ENCODE measurements around the gene CD248. TPM values are rescaled to one million over a fixed set of nuclear protein-coding genes. Genes with fewer than 3 reads are reported as not detected.

Gene CD248
- total and polyA plus RNA-seq, 2 donors (not counting 1 experiment from before 2014, with no cell fraction given) = 0.40 to 0.96 TPM

- Histone ChIP-seq H3K4me1 (ENCODE audit: control insufficient read depth in 2 of 2, insufficient read depth in 2 of 2, low read length in 2 of 2) (peaks cover 13 to 15% of the 10 kb centered on the region in 2 donors), H4K20me1 (ENCODE audit: control insufficient read depth, insufficient read depth, low read length, poor library complexity, severe bottlenecking) (peaks cover 56% of the 10 kb centered on the region), H3K36me3 (replicated peaks in 1 of 2; ENCODE audit: control extremely low read depth in 1 of 2, control insufficient read depth in 1 of 2, extremely low read depth in 1 of 2, insufficient read depth in 2 of 2, low read length in 1 of 2) (peaks cover 0 to 51% of the 10 kb centered on the region in 2 experiments), H3K4me2 (replicated peaks; ENCODE audit: low read depth, low read length, poor library complexity, severe bottlenecking) (no peak overlapping the region), H3K4me3 (ENCODE audit: control extremely low read depth in 1 of 5, extremely low read depth in 1 of 5, insufficient read depth in 1 of 5, low read depth in 2 of 5, low read length in 4 of 5) (no peak overlapping the region), H3K27ac (ENCODE audit: low read length in 2 of 2) (no peak overlapping the region), H3K9ac (ENCODE audit: low read length) (no peak overlapping the region), H3K79me2 (ENCODE audit: control insufficient read depth, insufficient read depth, low read length) (peaks cover 19% of the 10 kb centered on the region), H3K27me3 (replicated peaks in 1 of 4; ENCODE audit: control extremely low read depth in 1 of 4, control insufficient read depth in 3 of 4, insufficient read depth in 4 of 4, low read length in 3 of 4) (peaks cover 0 to 16% (median 3%) of the 10 kb centered on the region in 4 experiments), H3K9me3 (ENCODE audit: control extremely low read depth in 1 of 3, control insufficient read depth in 2 of 3, insufficient read depth in 1 of 3, low read length in 2 of 3) (no peaks in the 10 kb centered on the region), H2AFZ (ENCODE audit: insufficient read depth, low read depth, low read length, poor library complexity, severe bottlenecking) (no peak overlapping the region)
- CTCF ChIA-PET = no interaction called here
- Mint-ChIP-seq H3K4me3 (no peak overlapping the region), H3K27ac (no peak overlapping the region), H3K9me3 (ENCODE audit: insufficient read depth) (no peaks in the 10 kb centered on the region), H3K27me3 (peaks cover 3% of the 10 kb centered on the region), H3K4me1 (peaks cover 20% of the 10 kb centered on the region)
- TF ChIP-seq, protein P1, sequence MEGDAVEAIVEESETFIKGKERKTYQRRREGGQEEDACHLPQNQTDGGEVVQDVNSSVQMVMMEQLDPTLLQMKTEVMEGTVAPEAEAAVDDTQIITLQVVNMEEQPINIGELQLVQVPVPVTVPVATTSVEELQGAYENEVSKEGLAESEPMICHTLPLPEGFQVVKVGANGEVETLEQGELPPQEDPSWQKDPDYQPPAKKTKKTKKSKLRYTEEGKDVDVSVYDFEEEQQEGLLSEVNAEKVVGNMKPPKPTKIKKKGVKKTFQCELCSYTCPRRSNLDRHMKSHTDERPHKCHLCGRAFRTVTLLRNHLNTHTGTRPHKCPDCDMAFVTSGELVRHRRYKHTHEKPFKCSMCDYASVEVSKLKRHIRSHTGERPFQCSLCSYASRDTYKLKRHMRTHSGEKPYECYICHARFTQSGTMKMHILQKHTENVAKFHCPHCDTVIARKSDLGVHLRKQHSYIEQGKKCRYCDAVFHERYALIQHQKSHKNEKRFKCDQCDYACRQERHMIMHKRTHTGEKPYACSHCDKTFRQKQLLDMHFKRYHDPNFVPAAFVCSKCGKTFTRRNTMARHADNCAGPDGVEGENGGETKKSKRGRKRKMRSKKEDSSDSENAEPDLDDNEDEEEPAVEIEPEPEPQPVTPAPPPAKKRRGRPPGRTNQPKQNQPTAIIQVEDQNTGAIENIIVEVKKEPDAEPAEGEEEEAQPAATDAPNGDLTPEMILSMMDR (IDR thresholded peaks at IDR 0.05) = no peak
- no peak for TF ChIP-seq EZH2 (IDR thresholded peaks at IDR 0.05; ENCODE audit: borderline replicate concordance, insufficient read depth, low read depth, low read length, poor library complexity, severe bottlenecking)
- WGBS (ENCODE audit: insufficient coverage) = 89% methylated on average over 11 of the region's 14 CpGs
- ATAC-seq (ENCODE audit: low read depth) (no peak), DNase-seq (no peak)
- intact Hi-C loops (cut with micrococcal nuclease) = no loop called here
- POLR2A ChIA-PET = no interaction called here
These were observed 40.7 kb downstream of the CD248 start for GRCh38 chr11:66275984-66276612.

GRCh38 chr11:66275396-66275795 lies 41.4 kb downstream of the CD248 start:
- Histone ChIP-seq H3K4me2 (replicated peaks; ENCODE audit: low read depth, low read length, poor library complexity, severe bottlenecking) (no peak overlapping the region), H3K79me2 (ENCODE audit: control insufficient read depth, insufficient read depth, low read length) (peaks cover 21% of the 10 kb centered on the region), H2AFZ (ENCODE audit: insufficient read depth, low read depth, low read length, poor library complexity, severe bottlenecking) (no peak overlapping the region), H3K4me3 (ENCODE audit: control extremely low read depth in 1 of 5, extremely low read depth in 1 of 5, insufficient read depth in 1 of 5, low read depth in 2 of 5, low read length in 4 of 5) (no peak overlapping the region), H3K9ac (ENCODE audit: low read length) (no peak overlapping the region), H3K36me3 (replicated peaks in 1 of 2; ENCODE audit: control extremely low read depth in 1 of 2, control insufficient read depth in 1 of 2, extremely low read depth in 1 of 2, insufficient read depth in 2 of 2, low read length in 1 of 2) (peaks cover 0 to 56% of the 10 kb centered on the region in 2 experiments), H3K9me3 (ENCODE audit: control extremely low read depth in 1 of 3, control insufficient read depth in 2 of 3, insufficient read depth in 1 of 3, low read length in 2 of 3) (no peaks in the 10 kb centered on the region), H3K4me1 (ENCODE audit: control insufficient read depth in 2 of 2, insufficient read depth in 2 of 2, low read length in 2 of 2) (peaks cover 13 to 15% of the 10 kb centered on the region in 2 donors), H3K27ac (ENCODE audit: low read length in 2 of 2) (no peak overlapping the region), H3K27me3 (replicated peaks in 1 of 4; ENCODE audit: control extremely low read depth in 1 of 4, control insufficient read depth in 3 of 4, insufficient read depth in 4 of 4, low read length in 3 of 4) (peaks cover 0 to 15% (median 3%) of the 10 kb centered on the region in 4 experiments), H4K20me1 (ENCODE audit: control insufficient read depth, insufficient read depth, low read length, poor library complexity, severe bottlenecking) (peaks cover 63% of the 10 kb centered on the region)
- peaks cover 21% of the 10 kb centered on the region for H3K4me1 Mint-ChIP-seq
- H3K9me3 Mint-ChIP-seq (ENCODE audit: insufficient read depth) = no peaks in the 10 kb centered on the region
- DNase-seq (no peak), ATAC-seq (ENCODE audit: low read depth) (no peak)
- intact Hi-C loops (cut with micrococcal nuclease) = no loop called here
- peaks cover 3% of the 10 kb centered on the region for H3K27me3 Mint-ChIP-seq
- TF ChIP-seq, protein P1 (IDR thresholded peaks at IDR 0.05) = no peak
- no peak for TF ChIP-seq EZH2 (IDR thresholded peaks at IDR 0.05; ENCODE audit: borderline replicate concordance, insufficient read depth, low read depth, low read length, poor library complexity, severe bottlenecking)
- no peak overlapping the region for H3K4me3 Mint-ChIP-seq
- CTCF ChIA-PET = no interaction called here
- WGBS (ENCODE audit: insufficient coverage) = 95% methylated on average over 8 of the region's 8 CpGs
- POLR2A ChIA-PET = interaction anchor here (0.7 kb wide), 1 partner anchor 918 kb away, joined by 5 read pairs; no protein-coding TSS in a partner anchor
- H3K27ac Mint-ChIP-seq = no peak overlapping the region
